ENCODE data around the gene CADPS2. TPM values are rescaled to one million over a fixed set of nuclear protein-coding genes. Genes with fewer than 3 reads are reported as not detected.

The CADPS2 gene
- total and polyA plus RNA-seq, 10 of the 15 experiments (the other 5 are each of a cell fraction or from before 2014, with no cell fraction given) = 0.05 to 7.5 (median 0.25) TPM

DNA sequence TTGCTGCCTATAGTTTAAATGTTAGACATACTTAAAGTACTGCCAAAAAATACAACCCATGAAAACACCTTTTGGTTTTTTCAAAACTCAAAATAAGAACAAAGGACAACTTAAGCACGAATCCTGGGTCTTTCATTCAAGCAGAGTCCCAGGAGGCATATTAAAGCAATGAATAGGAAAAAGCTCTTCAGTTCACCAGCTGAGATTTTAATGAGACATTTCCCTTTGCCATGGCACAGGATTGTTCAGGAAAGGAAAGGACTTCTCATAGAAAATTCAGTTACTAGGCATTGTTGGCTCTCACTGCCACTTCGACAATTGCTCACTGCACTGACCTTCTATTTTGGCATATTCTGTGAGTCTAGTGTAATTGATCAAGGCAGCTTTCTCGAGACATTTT, 448.3 kb downstream of the CADPS2 start (continued):
- TF ChIP-seq, protein P1, sequence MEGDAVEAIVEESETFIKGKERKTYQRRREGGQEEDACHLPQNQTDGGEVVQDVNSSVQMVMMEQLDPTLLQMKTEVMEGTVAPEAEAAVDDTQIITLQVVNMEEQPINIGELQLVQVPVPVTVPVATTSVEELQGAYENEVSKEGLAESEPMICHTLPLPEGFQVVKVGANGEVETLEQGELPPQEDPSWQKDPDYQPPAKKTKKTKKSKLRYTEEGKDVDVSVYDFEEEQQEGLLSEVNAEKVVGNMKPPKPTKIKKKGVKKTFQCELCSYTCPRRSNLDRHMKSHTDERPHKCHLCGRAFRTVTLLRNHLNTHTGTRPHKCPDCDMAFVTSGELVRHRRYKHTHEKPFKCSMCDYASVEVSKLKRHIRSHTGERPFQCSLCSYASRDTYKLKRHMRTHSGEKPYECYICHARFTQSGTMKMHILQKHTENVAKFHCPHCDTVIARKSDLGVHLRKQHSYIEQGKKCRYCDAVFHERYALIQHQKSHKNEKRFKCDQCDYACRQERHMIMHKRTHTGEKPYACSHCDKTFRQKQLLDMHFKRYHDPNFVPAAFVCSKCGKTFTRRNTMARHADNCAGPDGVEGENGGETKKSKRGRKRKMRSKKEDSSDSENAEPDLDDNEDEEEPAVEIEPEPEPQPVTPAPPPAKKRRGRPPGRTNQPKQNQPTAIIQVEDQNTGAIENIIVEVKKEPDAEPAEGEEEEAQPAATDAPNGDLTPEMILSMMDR (IDR thresholded peaks at IDR 0.05 in 2 of 3, conservative IDR thresholded peaks at IDR 0.05 in 1 of 3; ENCODE audit: control insufficient read depth in 2 of 3, extremely low read depth in 1 of 3, insufficient read depth in 1 of 3, low read depth in 3 of 3, low read length in 3 of 3) = no peak
- TF ChIP-seq, protein P2, sequence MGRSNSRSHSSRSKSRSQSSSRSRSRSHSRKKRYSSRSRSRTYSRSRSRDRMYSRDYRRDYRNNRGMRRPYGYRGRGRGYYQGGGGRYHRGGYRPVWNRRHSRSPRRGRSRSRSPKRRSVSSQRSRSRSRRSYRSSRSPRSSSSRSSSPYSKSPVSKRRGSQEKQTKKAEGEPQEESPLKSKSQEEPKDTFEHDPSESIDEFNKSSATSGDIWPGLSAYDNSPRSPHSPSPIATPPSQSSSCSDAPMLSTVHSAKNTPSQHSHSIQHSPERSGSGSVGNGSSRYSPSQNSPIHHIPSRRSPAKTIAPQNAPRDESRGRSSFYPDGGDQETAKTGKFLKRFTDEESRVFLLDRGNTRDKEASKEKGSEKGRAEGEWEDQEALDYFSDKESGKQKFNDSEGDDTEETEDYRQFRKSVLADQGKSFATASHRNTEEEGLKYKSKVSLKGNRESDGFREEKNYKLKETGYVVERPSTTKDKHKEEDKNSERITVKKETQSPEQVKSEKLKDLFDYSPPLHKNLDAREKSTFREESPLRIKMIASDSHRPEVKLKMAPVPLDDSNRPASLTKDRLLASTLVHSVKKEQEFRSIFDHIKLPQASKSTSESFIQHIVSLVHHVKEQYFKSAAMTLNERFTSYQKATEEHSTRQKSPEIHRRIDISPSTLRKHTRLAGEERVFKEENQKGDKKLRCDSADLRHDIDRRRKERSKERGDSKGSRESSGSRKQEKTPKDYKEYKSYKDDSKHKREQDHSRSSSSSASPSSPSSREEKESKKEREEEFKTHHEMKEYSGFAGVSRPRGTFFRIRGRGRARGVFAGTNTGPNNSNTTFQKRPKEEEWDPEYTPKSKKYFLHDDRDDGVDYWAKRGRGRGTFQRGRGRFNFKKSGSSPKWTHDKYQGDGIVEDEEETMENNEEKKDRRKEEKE (IDR thresholded peaks at IDR 0.05) = no peak
- TF ChIP-seq, protein P3, sequence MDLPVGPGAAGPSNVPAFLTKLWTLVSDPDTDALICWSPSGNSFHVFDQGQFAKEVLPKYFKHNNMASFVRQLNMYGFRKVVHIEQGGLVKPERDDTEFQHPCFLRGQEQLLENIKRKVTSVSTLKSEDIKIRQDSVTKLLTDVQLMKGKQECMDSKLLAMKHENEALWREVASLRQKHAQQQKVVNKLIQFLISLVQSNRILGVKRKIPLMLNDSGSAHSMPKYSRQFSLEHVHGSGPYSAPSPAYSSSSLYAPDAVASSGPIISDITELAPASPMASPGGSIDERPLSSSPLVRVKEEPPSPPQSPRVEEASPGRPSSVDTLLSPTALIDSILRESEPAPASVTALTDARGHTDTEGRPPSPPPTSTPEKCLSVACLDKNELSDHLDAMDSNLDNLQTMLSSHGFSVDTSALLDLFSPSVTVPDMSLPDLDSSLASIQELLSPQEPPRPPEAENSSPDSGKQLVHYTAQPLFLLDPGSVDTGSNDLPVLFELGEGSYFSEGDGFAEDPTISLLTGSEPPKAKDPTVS (IDR thresholded peaks at IDR 0.05; ENCODE audit: low read depth, low read length) = no peak
- no peak for TF ChIP-seq ATF7 (IDR thresholded peaks at IDR 0.05; ENCODE audit: low read depth)

DNA sequence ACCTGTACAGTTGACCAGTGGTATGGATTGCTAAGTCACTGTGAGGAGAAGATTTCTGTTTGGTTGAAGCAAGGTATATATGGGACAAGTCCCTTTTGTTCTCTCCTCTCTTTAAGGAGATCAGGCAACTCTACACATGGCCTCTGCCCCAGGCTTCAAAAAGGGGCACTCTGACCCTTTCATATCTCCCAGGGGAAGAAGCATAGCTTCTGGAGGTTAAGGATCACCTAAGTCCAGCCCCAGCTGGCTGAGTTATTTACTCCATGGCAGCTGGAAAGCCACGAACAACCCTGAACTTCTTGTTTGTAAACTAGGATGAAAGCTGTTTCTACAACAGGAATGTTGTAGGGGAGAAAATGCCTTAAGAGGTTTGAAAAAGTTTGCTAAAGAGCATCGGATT, 452.5 kb downstream of the CADPS2 start:
- FAIRE-seq (no peak), DNase-seq (ENCODE audit: low read depth, low spot score) (no peak), ATAC-seq (no peak)
- Histone ChIP-seq H3K79me2 (ENCODE audit: control insufficient read depth, insufficient read depth, low read length) (no peaks in the 10 kb centered on the region), H3K9ac (ENCODE audit: control insufficient read depth, insufficient read depth, low read length) (no peak overlapping the region), H4K20me1 (ENCODE audit: control insufficient read depth, insufficient read depth) (no peaks in the 10 kb centered on the region), H3K4me3 (no peak overlapping the region), H3K9me3 (replicated peaks; ENCODE audit: control insufficient read depth, insufficient read depth, low read length) (no peaks in the 10 kb centered on the region), H3K27ac (ENCODE audit: control insufficient read depth, insufficient read depth) (no peak overlapping the region), H3K4me1 (ENCODE audit: control insufficient read depth, insufficient read depth, low read length) (no peaks in the 10 kb centered on the region), H2AFZ (ENCODE audit: control insufficient read depth, low read depth, low read length) (no peak overlapping the region), H3K27me3 (replicated peaks in 1 of 2; ENCODE audit: control insufficient read depth in 2 of 2, insufficient read depth in 2 of 2, low read length in 1 of 2) (no peaks in the 10 kb centered on the region), H3K36me3 (ENCODE audit: control insufficient read depth in 2 of 2, insufficient read depth in 2 of 2, low read length in 1 of 2) (no peaks in the 10 kb centered on the region), H3K4me2 (ENCODE audit: control insufficient read depth, insufficient read depth) (no peak overlapping the region)
- intact Hi-C loops (cut with micrococcal nuclease; ENCODE audit: unreplicated experiment) (no loop called here), in situ Hi-C loops (cut with MboI) (no loop called here)
- CTCF ChIA-PET = interaction anchor here (1.2 to 1.3 kb wide), 2 partner anchors 9 to 12 kb away, joined by 3 read pairs; no protein-coding TSS in a partner anchor
- SMC1A ChIA-PET (ENCODE audit: uncharacterized antibody, unreplicated experiment) = no interaction called here
- RAD21 ChIA-PET (ENCODE audit: unreplicated experiment) = no interaction called here
- TF ChIP-seq ZNF217 (IDR thresholded peaks at IDR 0.05) = no peak
- TF ChIP-seq POLR2A (IDR thresholded peaks at IDR 0.05; ENCODE audit: low read depth, low read length) = no peak
- TF ChIP-seq IRF5 (IDR thresholded peaks at IDR 0.05; ENCODE audit: borderline replicate concordance) = no peak
- no peak for TF ChIP-seq CBX5 (IDR thresholded peaks at IDR 0.05; ENCODE audit: low read depth)
- no peak for TF ChIP-seq SREBF2 (IDR thresholded peaks at IDR 0.05; ENCODE audit: low read length)
- 20% methylated on average over 2 of the region's 2 CpGs for WGBS (ENCODE audit: insufficient coverage, insufficient replicate concordance, low lambda C conversion rate, missing lambda C conversion rate)
- BruUV-seq (replicated peaks) = no TSS peak
- POLR2A ChIA-PET = no interaction called here
